GM13976 (cell line): ENCODE data around the gene ATP5F1C.

Experiments
- DNase-seq: peaks from one replicate; pipeline ENCODE4 v3.0.0; 2012; ENCODE audit warnings: low spot score
- CTCF ChIP-seq: IDR thresholded peaks from 2 replicates; pipeline ENCODE4 v1.5.1; 2012; ENCODE audit warnings: borderline replicate concordance, mild to moderate bottlenecking; ENCODE audit not compliant: insufficient read depth; ENCODE audit errors: extremely low read depth, missing control alignments, control extremely low read depth
- in situ Hi-C: fragments of 300-500 bp; cut with MboI; formaldehyde crosslinking; loops from one replicate; pipeline ENCODE4 v1.12.0; 2022; ENCODE audit warnings: low sequenced_read_pairs, mixed read lengths, inconsistent platforms; ENCODE audit not compliant: unreplicated experiment

Gene ATP5F1C

DNA sequence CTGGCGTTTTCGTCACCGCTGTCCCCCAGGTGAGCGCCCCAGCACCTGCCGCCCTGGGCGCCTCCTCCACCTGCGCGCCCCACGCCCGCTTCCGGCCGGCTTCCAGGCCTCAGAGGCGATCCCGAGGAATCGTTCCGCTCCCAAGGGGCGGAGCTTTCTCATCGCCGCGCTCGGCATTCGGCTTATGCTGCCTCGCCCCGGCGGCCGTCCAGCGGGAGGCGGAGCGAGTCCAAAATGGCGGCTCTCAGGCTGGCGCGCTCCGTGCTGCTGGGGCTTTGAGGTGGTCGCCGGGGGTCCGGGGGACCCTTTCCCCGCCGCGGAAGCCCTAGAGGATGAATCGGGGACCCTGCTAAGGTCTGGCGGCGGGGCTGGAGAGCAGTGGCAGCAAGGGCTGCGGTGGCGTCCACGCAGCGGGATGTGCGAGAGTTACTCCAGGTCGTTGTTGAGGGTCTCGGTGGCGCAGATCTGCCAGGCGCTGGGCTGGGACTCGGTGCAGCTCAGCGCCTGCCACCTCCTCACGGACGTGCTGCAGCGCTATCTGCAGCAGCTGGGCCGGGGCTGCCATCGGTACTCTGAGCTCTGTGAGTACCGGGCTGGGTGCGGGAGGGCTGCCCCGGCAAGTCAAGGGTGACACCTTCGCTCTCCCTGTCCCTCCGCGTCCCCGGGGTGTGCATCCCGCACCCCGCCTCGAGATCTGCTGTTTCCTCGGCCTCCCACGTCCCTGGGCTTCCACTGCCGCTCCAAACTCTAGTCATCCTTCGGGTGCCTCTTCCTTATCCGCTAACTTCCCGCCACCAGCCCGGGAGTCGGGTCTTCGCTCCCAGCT, 30.5 kb downstream of the ATP5F1C start, which contains the start of gene TAF3:
Gene TAF3 (plus strand): TSS at position 211 of the 826 bp plus-strand sequence. CDS start 205 bp downstream, at position 416.
- peak; percentile 96 for DNase-seq
- TF ChIP-seq CTCF = no peak
- in situ Hi-C loops = no loop called here

GRCh38 chr10:7819121-7819460, 31.1 kb downstream of the ATP5F1C start:
- in situ Hi-C loops = no loop called here
- DNase-seq = peak; percentile 56
- TF ChIP-seq CTCF = no peak

GRCh38 chr10:7824251-7824650, 36.3 kb downstream of the ATP5F1C start:
- no peak for TF ChIP-seq CTCF
- no peak for DNase-seq
- in situ Hi-C loops = no loop called here

DNA sequence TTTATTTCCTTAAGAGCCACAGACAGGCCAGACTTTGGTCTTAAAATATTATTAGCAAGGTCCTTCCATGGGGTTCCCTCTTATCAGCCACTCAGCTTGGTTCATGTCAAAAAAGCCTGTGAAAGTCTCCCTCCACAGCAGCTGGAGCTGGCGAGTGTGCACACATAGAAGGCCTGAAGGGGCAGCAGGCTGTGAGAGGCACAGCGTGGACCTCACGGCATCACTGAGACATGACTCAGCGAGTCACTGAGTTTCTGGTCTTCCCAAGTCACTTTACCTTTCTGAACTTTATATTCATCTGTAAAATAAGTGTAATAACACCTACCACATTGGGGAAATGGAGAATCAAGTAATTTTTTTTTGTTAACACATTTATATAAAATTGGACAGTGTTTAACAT, 39.0 kb downstream of the ATP5F1C start:
- in situ Hi-C loops = no loop called here
- no peak for TF ChIP-seq CTCF
- DNase-seq = no peak

DNA sequence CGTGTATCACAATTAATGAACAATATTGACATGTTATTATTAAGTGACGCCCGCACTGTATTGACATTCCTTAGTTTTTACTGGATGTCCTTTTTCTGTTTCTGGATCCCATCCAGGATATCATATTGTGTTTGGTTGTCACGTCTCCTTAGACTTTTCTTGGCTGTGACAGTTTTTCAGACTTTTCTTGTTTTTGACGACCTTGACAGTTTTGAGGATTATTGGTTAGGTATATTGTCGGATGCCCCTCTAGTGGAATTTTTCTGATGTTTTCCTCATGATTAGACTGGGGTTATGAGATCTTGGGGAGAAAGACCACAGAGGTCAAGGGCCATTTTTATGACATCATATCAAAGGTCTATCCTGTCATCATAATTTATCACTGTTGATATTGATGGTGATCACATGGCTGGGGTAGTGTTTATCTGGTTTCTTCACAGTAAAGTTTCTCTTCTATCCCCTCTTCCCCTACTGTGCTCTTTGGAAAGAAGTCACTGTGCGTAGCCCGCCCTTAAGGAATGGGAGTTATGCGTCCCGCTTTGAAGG, 41.4 kb downstream of the ATP5F1C start:
- DNase-seq = no peak
- TF ChIP-seq CTCF = no peak
- in situ Hi-C loops = no loop called here

DNA sequence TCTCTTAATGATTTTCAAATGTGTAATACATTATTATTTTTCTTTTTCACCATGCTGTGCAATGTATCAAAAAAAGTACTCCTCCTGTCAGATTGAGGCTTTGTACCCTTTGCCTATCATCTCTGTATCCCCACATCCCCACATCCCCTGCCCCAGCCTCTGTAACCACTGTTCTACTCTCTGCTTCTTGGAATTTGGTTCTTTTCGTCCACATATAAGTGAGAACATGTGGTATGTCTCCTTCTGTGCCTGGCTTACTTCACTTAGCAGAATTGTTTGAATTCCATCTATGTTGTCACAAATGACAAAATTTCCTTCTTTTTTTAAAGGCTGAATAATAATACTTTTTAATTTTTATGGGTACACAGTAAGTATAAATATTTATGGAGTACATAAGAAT, 44.1 kb downstream of the ATP5F1C start:
- in situ Hi-C loops = no loop called here
- no peak for DNase-seq
- no peak for TF ChIP-seq CTCF
